ENCODE data around the gene CHIC2.

GRCh38 chr4:54099287-54099747, 34.9 kb upstream of the CHIC2 start:
- TF ChIP-seq CTCF (conservative IDR thresholded peaks at IDR 0.05; ENCODE audit: low read depth, low read length) (no peak), SMC3 (IDR thresholded peaks at IDR 0.05; ENCODE audit: low read depth, low read length) (no peak), RAD21 (IDR thresholded peaks at IDR 0.05; ENCODE audit: low read length) (no peak), RFX5 (IDR thresholded peaks at IDR 0.05; ENCODE audit: low read depth, low read length) (no peak), POLR2A (IDR thresholded peaks at IDR 0.05; ENCODE audit: low read depth, low read length) (no peak), BHLHE40 (IDR thresholded peaks at IDR 0.05; ENCODE audit: low read depth, low read length) (no peak), USF2 (IDR thresholded peaks at IDR 0.05; ENCODE audit: low read depth, low read length) (no peak)
